Activated naive CD4-positive, alpha-beta T cell treated with anti-CD3 and anti-CD28 coated beads for 36 hours (primary cell): ENCODE data around the gene TOR2A. TPM values are rescaled to one million over a fixed set of nuclear protein-coding genes. Genes with fewer than 3 reads are reported as not detected.
A peak's percentile ranks its signal among the peaks of the same experiment; 100 is the strongest.

Source experiments
- CTCF ChIA-PET: fragments of 350-600 bp; sonication (Branson Sonifier 250); formaldehyde crosslinking; loops from one replicate; lab custom pipeline; 2021; ENCODE audit warnings: antibody characterized with exemption; lab: Charles Lee
- DNase-seq: peaks from one replicate; pipeline ENCODE4 v3.0.0-alpha.2; 2020
- H3K27ac Mint-ChIP-seq: one replicate; pipeline ENCODE4 v1.8.0; 2021; ENCODE audit warnings: mild to moderate bottlenecking, mixed read lengths
- H3K27me3 Mint-ChIP-seq: one replicate; pipeline ENCODE4 v1.8.0; 2021; ENCODE audit warnings: low read depth, mixed read lengths
- H3K36me3 Mint-ChIP-seq: one replicate; pipeline ENCODE4 v1.8.0; 2021; ENCODE audit warnings: low read depth, mixed read lengths
- H3K4me1 Mint-ChIP-seq: one replicate; pipeline ENCODE4 v1.8.0; 2021; ENCODE audit warnings: low read depth, mixed read lengths
- H3K4me3 Mint-ChIP-seq: one replicate; pipeline ENCODE4 v1.8.0; 2021; ENCODE audit warnings: mild to moderate bottlenecking, moderate library complexity, mixed read lengths
- H3K9me3 Mint-ChIP-seq: one replicate; pipeline ENCODE4 v1.8.0; 2021; ENCODE audit warnings: mixed read lengths
- intact Hi-C: fragments of 100-400 bp; cut with micrococcal nuclease; formaldehyde crosslinking; loops from one replicate; pipeline ENCODE4 v1.15.1; 2023
- total RNA-seq, 2 experiments: library from RNA; stranded (reverse); gene quantifications; one replicate each; pipeline ENCODE4 v1.2.3, GENCODE V29; 2021

The TOR2A gene
- total RNA-seq, 2 experiments from 2014 or later: 11.8 to 12.7 TPM

DNA sequence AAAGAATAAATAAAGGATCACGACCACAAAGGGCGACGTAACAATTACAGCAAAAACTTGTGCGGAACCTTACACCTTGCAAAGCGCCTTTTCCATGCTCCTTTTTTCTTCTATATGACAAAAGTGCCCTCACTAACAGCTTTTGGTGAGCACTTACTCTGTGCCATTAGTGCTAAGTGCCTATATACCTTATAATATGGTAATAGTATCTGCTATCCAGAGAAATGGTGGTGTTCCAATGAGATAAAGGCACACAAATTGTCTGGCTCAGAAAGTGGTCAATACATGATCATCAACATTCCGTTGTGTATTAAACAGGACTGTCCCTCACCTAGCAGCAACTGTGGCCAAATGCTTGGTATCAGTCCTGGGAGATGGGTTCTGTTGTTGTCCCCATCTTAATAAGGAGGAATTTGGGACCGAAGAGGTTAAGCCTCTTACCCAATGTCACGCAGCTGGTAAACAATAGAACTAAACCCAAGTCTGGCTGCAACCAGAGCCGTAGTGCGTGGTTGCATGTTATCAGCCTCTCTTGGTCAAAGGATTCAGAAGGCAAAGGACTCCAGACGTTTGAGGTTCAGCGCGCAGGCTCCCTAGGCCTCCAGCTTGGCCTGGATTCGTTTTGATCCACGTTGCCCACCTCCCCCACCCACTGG is 564 bp upstream of the TOR2A start:
- Mint-ChIP-seq H3K4me1 (peaks cover 13% of the 10 kb centered on the region), H3K36me3 (peaks cover 3% of the 10 kb centered on the region), H3K27me3 (no peaks in the 10 kb centered on the region), H3K9me3 (no peaks in the 10 kb centered on the region), H3K4me3 (peak overlapping the region; percentile 78), H3K27ac (peak overlapping the region; percentile 86)
- CTCF ChIA-PET: interaction anchor here (0.8 to 3.7 kb wide), 33 partner anchors 9 to 238 kb away, joined by 3 to 52 read pairs (median 5); partner anchors contain the start of genes AK1, CDK9, PTRH1 and TTC16
- DNase-seq: no peak
- intact Hi-C loops: loop anchor here (1.0 kb wide), 8 partner anchors 20 to 186 kb away; partner anchors contain the start of genes FPGS, PTRH1 and STXBP1

DNA sequence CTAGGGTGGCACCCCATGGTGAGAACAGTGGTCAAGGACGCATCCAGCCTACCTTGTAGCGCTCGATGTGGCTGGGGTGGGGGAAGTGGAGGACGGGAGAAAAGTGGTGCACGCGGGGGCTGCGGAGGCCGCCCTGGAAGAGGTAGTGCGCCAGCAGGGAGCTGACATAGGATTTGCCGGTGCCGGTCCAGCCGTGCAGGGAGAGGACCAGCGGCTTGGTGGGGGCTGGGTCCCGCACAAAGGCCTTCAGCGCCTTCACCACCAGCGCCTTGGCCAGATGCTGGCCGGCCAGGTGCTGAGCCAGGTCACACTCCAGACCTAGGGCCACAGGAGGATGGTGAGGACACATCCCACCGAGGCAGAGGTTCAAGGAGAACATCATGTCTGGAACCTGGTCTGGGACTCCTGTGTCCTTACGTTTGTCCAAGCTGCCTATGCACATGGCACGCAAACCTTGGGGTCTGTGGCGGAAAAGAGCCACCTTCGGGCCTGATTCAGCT is 797 bp downstream of the TOR2A start:
- Mint-ChIP-seq H3K36me3 (peaks cover 2% of the 10 kb centered on the region), H3K27me3 (no peaks in the 10 kb centered on the region), H3K4me1 (peaks cover 13% of the 10 kb centered on the region), H3K27ac (peak overlapping the region; percentile 77), H3K4me3 (peak overlapping the region; percentile 78), H3K9me3 (no peaks in the 10 kb centered on the region)
- intact Hi-C loops: loop anchor here (1.0 kb wide), 2 partner anchors 144 to 230 kb away; no protein-coding TSS in a partner anchor
- CTCF ChIA-PET: interaction anchor here (0.6 to 3.7 kb wide), 55 partner anchors 9 to 305 kb away, joined by 3 to 52 read pairs (median 4); partner anchors contain the start of genes AK1, CDK9, PTRH1 and STXBP1
- DNase-seq: no peak

DNA sequence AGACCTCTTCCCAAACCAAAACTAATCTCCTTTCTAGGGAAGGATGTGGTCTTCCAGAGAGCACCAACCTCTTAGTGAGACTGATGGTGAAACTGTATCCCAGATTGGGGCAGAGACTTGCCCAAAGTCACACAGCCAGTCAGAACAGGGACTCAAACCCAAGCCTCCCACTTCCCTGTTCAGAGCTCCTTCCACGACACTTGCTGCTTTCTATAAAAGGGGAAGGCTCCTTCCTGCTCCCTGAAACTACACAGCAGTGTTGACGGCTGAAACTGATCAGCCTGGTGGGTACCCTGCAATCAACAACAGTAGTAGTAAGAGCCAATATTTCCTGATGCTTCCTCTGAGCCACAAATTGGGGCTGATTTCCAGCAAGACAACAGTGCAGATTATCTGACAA is 1.5 kb downstream of the TOR2A start:
- no peak for DNase-seq
- CTCF ChIA-PET: interaction anchor here (0.7 to 2.7 kb wide), 6 partner anchors 9 to 254 kb away, joined by 3 to 48 read pairs (median 6); no protein-coding TSS in a partner anchor
- Mint-ChIP-seq H3K4me3 (peak overlapping the region; percentile 78), H3K9me3 (no peaks in the 10 kb centered on the region), H3K4me1 (peaks cover 13% of the 10 kb centered on the region), H3K27me3 (no peaks in the 10 kb centered on the region), H3K36me3 (no peaks in the 10 kb centered on the region), H3K27ac (no peak overlapping the region)
- intact Hi-C loops: loop anchor here (1.0 kb wide), 2 partner anchors 143 to 229 kb away; no protein-coding TSS in a partner anchor

- Mint-ChIP-seq H3K27me3 (no peaks in the 10 kb centered on the region), H3K9me3 (no peaks in the 10 kb centered on the region), H3K36me3 (no peaks in the 10 kb centered on the region), H3K4me3 (no peak overlapping the region), H3K4me1 (peaks cover 13% of the 10 kb centered on the region), H3K27ac (no peak overlapping the region)
- intact Hi-C loops: no loop called here
- CTCF ChIA-PET: interaction anchor here (1.6 kb wide), 1 partner anchor 137 kb away, joined by 4 read pairs; no protein-coding TSS in a partner anchor
- DNase-seq: no peak
Observed at GRCh38 chr9:127732444-127732843, 2.6 kb downstream of the TOR2A start.

- Mint-ChIP-seq H3K4me1 (peaks cover 11% of the 10 kb centered on the region), H3K9me3 (no peaks in the 10 kb centered on the region), H3K27ac (no peak overlapping the region), H3K36me3 (no peaks in the 10 kb centered on the region), H3K4me3 (no peak overlapping the region), H3K27me3 (no peaks in the 10 kb centered on the region)
- no peak for DNase-seq
- CTCF ChIA-PET: interaction anchor here (1.6 kb wide), 1 partner anchor 138 kb away, joined by 4 read pairs; no protein-coding TSS in a partner anchor
- intact Hi-C loops: no loop called here
Observed at GRCh38 chr9:127731938-127732337, 3.2 kb downstream of the TOR2A start.

DNA sequence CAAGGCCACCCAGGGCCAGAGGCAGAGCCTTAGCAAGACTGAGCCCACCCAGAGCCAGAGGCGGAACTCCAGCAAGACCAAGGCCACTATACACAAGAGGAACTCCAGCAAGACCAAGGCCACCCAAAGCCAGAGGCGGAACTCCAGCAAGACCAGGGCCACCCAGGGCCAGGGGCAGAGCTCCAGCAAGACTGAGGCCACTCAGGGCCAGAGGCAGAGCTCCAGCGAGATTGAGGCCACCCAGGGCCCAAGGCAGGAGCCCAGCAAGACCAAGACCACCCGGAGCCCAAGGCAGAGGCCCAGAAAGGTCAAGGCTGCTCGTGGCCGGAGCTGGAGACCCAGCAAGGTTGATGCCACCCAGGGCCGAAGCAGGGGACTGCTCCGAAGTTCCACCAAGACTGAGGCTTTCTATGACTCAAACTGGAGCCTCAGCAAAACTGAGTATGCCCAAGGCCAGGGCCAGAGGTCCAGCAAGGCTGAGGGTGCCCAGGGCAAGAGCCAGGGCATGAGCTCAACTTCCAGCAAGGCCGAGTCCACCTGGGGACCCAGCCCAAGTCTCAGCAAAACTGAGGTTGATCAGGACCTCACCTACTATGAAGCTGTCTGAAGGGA is 4.2 kb downstream of the TOR2A start:
- H3K27me3 Mint-ChIP-seq: no peaks in the 10 kb centered on the region
- no peak overlapping the region for H3K4me3 Mint-ChIP-seq
- CTCF ChIA-PET: interaction anchor here (0.6 to 1.6 kb wide), 4 partner anchors 139 to 190 kb away, joined by 3 to 4 read pairs (median 4); no protein-coding TSS in a partner anchor
- H3K4me1 Mint-ChIP-seq: peaks cover 11% of the 10 kb centered on the region
- no peak overlapping the region for H3K27ac Mint-ChIP-seq
- intact Hi-C loops: no loop called here
- no peak for DNase-seq
- no peaks in the 10 kb centered on the region for H3K9me3 Mint-ChIP-seq
- H3K36me3 Mint-ChIP-seq: no peaks in the 10 kb centered on the region

- H3K4me1 Mint-ChIP-seq: peaks cover 9% of the 10 kb centered on the region
- no peak for DNase-seq
- intact Hi-C loops: no loop called here
- no peak overlapping the region for H3K4me3 Mint-ChIP-seq
- H3K27me3 Mint-ChIP-seq: no peaks in the 10 kb centered on the region
- no peaks in the 10 kb centered on the region for H3K9me3 Mint-ChIP-seq
- H3K36me3 Mint-ChIP-seq: no peaks in the 10 kb centered on the region
- CTCF ChIA-PET: interaction anchor here (0.6 kb wide), 2 partner anchors 143 to 155 kb away, joined by 3 to 4 read pairs; no protein-coding TSS in a partner anchor
- H3K27ac Mint-ChIP-seq: no peak overlapping the region
Observed at GRCh38 chr9:127730262-127730661, 4.8 kb downstream of the TOR2A start.

DNA sequence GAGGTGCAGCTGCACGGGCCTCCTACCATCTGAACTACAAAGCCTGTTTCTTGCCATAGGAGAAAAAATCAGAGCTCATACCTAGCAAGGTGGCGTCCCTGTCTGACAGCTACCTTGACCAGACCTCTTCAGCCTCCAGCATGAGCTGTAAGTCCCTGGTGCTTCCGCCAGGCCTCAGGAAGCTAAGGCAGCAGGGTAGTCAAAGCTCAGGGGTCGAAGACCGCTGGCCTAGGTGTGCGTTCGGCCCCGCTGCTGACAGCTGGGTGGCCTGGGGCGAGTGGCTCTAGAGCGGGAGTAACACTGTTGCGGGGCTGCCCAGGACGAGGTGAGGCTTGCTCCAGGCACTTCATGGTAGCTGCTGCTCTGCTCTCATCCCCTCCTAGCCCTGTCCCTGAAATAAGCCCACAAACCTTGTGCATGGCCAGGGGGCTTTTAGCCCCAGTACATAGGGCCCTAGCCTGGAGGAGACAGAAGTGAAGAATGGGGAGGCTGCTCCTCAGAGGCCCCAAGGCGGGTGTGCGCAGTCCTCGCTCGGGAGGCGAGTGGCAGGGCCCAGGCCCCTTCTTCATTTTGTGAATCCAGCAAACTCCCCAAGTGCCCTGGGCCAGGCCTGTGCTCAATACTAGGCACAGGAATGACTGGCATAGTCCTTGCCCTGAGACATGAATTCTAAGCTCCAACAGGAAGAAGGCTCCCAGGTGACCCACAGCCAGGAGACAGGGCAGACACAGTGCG is 5.4 kb downstream of the TOR2A start:
- H3K27ac Mint-ChIP-seq: no peak overlapping the region
- H3K9me3 Mint-ChIP-seq: no peaks in the 10 kb centered on the region
- CTCF ChIA-PET: interaction anchor here (0.9 to 1.3 kb wide), 3 partner anchors 119 to 226 kb away, joined by 3 to 4 read pairs (median 3); no protein-coding TSS in a partner anchor
- no peaks in the 10 kb centered on the region for H3K27me3 Mint-ChIP-seq
- no peak overlapping the region for H3K4me3 Mint-ChIP-seq
- DNase-seq: no peak
- no peaks in the 10 kb centered on the region for H3K36me3 Mint-ChIP-seq
- intact Hi-C loops: no loop called here
- H3K4me1 Mint-ChIP-seq: peaks cover 8% of the 10 kb centered on the region

DNA sequence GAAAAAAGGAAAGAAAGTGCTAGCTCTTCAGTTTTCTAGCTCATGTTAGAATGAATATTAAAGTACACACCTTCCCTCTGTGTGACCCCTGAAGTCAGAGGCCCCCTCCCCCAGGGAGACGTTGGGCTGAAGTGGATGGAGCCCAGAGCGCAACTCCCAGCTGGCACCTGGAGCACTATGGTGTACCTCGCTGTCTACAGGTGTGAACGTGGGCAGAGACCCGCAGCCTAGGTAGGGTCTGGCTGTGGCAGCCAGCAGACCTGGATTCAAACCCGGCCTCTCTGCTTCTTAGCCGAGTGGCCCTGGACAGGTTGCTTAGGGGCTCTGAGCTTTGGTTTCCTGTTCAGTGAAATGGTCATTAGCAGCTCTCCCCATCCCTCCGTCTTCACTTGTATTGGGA is 6.3 kb downstream of the TOR2A start:
- DNase-seq: no peak
- intact Hi-C loops: no loop called here
- H3K27ac Mint-ChIP-seq: no peak overlapping the region
- no peaks in the 10 kb centered on the region for H3K9me3 Mint-ChIP-seq
- H3K4me3 Mint-ChIP-seq: no peak overlapping the region
- peaks cover 3% of the 10 kb centered on the region for H3K4me1 Mint-ChIP-seq
- CTCF ChIA-PET: interaction anchor here (1.2 to 1.3 kb wide), 2 partner anchors 192 to 225 kb away, joined by 3 to 4 read pairs; no protein-coding TSS in a partner anchor
- H3K27me3 Mint-ChIP-seq: no peaks in the 10 kb centered on the region
- H3K36me3 Mint-ChIP-seq: no peaks in the 10 kb centered on the region

DNA sequence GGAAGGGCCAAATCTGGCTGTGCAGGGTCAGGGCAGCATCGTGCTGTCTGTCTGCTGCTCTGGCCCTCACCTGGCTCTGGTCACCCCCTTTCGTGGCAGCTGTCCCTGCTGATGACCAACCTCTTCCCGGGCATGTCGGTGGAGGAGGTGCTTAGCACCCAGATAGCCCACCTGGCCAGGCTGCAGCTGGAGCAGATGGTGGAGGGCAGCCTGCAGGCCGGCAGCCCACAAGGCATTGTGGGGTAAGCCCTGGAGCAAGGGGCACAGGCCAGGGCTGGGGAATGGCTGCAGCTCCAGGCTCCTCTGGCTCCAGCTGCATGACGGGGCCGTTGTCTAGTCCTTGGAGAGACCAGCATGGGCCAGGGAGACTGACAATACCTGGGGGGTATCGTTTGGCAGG is 8.2 kb downstream of the TOR2A start:
- no peaks in the 10 kb centered on the region for H3K9me3 Mint-ChIP-seq
- peaks cover under 1% of the 10 kb centered on the region for H3K4me1 Mint-ChIP-seq
- CTCF ChIA-PET: no interaction called here
- H3K36me3 Mint-ChIP-seq: no peaks in the 10 kb centered on the region
- no peak overlapping the region for H3K27ac Mint-ChIP-seq
- no peak for DNase-seq
- H3K4me3 Mint-ChIP-seq: no peak overlapping the region
- intact Hi-C loops: no loop called here
- H3K27me3 Mint-ChIP-seq: no peaks in the 10 kb centered on the region

- Mint-ChIP-seq H3K9me3 (no peaks in the 10 kb centered on the region), H3K36me3 (no peaks in the 10 kb centered on the region), H3K4me3 (no peak overlapping the region), H3K27me3 (no peaks in the 10 kb centered on the region), H3K4me1 (peaks cover 22% of the 10 kb centered on the region), H3K27ac (no peak overlapping the region)
- CTCF ChIA-PET: interaction anchor here (0.7 kb wide), 1 partner anchor 11 kb away, joined by 4 read pairs; the partner anchor contains the start of gene TOR2A
- intact Hi-C loops: no loop called here
- no peak for DNase-seq
Observed at GRCh38 chr9:127724012-127724411, 11.1 kb downstream of the TOR2A start.
